Gastroesophageal sphincter (tissue), 3 donors: ENCODE results near the gene C19orf25.

Experiments used
- CTCF ChIP-seq, 4 experiments: fragments of 200-600 bp in 2 of 4; fragments of 450-650 bp in 2 of 4; sonication (generic) in 1 of 4; IDR thresholded peaks; one replicate each; pipeline ENCODE4 v1.5.1; 2017 to 2019; ENCODE audit warnings: antibody characterized with exemption in 4 of 4, mild to moderate bottlenecking in 2 of 4, moderate library complexity in 2 of 4
- POLR2A ChIP-seq, 2 donors: fragments of 450-650 bp; IDR thresholded peaks; one replicate each; pipeline ENCODE4 v1.6.1; 2017; ENCODE audit warnings: antibody characterized with exemption in 2 of 2, mild to moderate bottlenecking in 2 of 2, moderate library complexity in 1 of 2

DNA sequence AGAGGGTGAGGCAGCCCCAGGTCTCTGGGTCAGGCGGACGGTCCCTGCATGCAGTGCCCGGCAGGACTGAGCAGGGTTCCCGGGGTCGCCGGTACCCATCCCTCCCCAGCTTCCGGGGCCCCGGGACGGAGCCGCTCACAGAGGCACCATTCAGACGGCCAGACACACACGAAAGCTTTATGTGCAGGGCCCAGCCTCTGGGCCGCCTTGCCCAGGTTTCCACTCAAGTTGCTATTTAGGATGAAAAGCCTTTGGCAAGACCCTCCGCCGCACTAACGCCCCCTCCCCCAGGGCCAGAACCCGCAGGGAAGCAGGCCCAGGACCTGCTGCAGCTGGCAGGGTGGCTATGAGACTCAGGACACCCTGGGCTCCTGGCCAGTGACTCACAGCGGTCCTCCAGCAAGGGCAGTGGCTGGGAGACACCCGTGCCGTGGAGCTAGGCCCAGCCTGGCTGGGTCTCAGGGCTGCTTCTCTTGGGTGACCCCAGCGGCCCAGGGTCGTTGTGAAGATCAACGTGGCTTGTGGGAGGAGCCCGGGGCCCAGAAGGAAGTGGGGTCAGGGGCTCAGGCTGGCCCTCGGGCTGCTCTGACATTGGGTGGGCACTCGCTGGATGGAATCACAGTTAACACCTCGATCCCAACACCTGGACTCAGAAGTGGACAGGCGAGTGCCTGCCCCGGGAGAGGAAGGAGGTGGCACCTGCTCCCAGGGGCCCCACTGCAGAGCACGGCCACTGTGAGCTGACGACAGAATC lies 4.8 kb downstream of the C19orf25 start:
- TF ChIP-seq CTCF (IDR thresholded peaks at IDR 0.05) (no peak), POLR2A (IDR thresholded peaks at IDR 0.05) (no peak)
